Kidney (tissue), 14 donors: ENCODE results near the gene HNRNPAB. TPM values are rescaled to one million over a fixed set of nuclear protein-coding genes. Genes with fewer than 3 reads are reported as not detected.

ENCODE experiments used
- DNase-seq, 5 donors: peaks; one replicate each; pipeline ENCODE4 v3.0.0-alpha.2; 2013 to 2020
- FAIRE-seq: peaks from 2 replicates; lab custom pipeline; 2012; peaks lifted over from hg19 to GRCh38; lab: Jason Lieb, UNC
- H3K27ac ChIP-seq, 2 donors: one replicate each; pipeline ENCODE4 v1.7.0; 2013; ENCODE audit warnings: low read depth in 2 of 2, low read length in 2 of 2, inconsistent platforms in 1 of 2
- H3K27me3 ChIP-seq: one replicate; pipeline ENCODE4 v1.7.1; 2013; ENCODE audit warnings: low read length, inconsistent platforms; ENCODE audit not compliant: control insufficient read depth, insufficient read depth
- H3K36me3 ChIP-seq, 3 donors: one replicate each; pipeline versions ENCODE4 v1.7.0 to v1.7.1; 2013; ENCODE audit warnings: low read length in 3 of 3, control low read depth in 1 of 3, inconsistent platforms in 1 of 3; ENCODE audit not compliant: insufficient read depth in 3 of 3, control insufficient read depth in 2 of 3
- H3K4me1 ChIP-seq, 3 donors: one replicate each; pipeline versions ENCODE4 v1.7.0 to v1.7.1; 2013; ENCODE audit warnings: low read length in 3 of 3, inconsistent platforms in 1 of 3, low read depth in 1 of 3; ENCODE audit not compliant: control insufficient read depth in 2 of 3, insufficient read depth in 2 of 3
- H3K4me3 ChIP-seq, 3 donors: one replicate each; pipeline versions ENCODE4 v1.7.0 to v1.8.1; 2013; ENCODE audit warnings: low read length in 3 of 3, control low read depth in 1 of 3, inconsistent platforms in 1 of 3
- H3K9ac ChIP-seq, 3 donors: one replicate each; pipeline versions ENCODE4 v1.7.0 to v1.7.1; 2013; ENCODE audit warnings: low read length in 3 of 3, control low read depth in 1 of 3, inconsistent platforms in 1 of 3
- H3K9me3 ChIP-seq, 3 donors: one replicate each; pipeline versions ENCODE4 v1.7.0 to v1.7.1; 2013; ENCODE audit warnings: low read length in 3 of 3, control low read depth in 1 of 3, inconsistent platforms in 1 of 3; ENCODE audit not compliant: control insufficient read depth in 2 of 3, insufficient read depth in 1 of 3
- CTCF ChIP-seq: IDR thresholded peaks from 3 replicates; pipeline ENCODE4 v1.5.1; 2012; ENCODE audit warnings: mild to moderate bottlenecking, moderate library complexity, borderline replicate concordance; ENCODE audit not compliant: insufficient read depth; ENCODE audit errors: extremely low read depth
- intact Hi-C: fragments of 100-400 bp; cut with DNase I; formaldehyde crosslinking; loops from one replicate; pipeline ENCODE4 v1.11.1; 2022
- polyA plus RNA-seq: library from polyadenylated mRNA; stranded (reverse); fragments of 350-450 nt; fragmentation: Illumina TruSeq; extraction: RNeasy Lipid Tissue Mini Kit (QIAGEN cat#74804); gene quantifications from one replicate; pipeline ENCODE4 v1.2.3, GENCODE V29; 2014; ENCODE audit warnings: low read depth, low replicate concordance; ENCODE audit not compliant: insufficient read depth
- total RNA-seq: library from RNA; stranded (reverse); fragmentation: NEBNext Ultra II Directional; extraction: Animal tissue kit (Norgen Biotek cat#: 25700); gene quantifications from one replicate; pipeline ENCODE4 v1.2.1, GENCODE V29; 2021
- donor health status: control.
- donor health status: control.
- donor health status: control.
- donor health status: control.
- donor health status: control.
- donor health status: DM: yes; HTN: yes; CAD: no.
- donor health status: Normal renal cell carcinoma (clear cell type).

The HNRNPAB gene
- total and polyA plus RNA-seq, 2 donors from 2014 or later = 81.8 to 130 TPM

- FAIRE-seq = no peak
- H3K4me3 ChIP-seq = no peak overlapping the region
- H3K27me3 ChIP-seq = no peaks in the 10 kb centered on the region
- no peak overlapping the region for H3K9ac ChIP-seq
- DNase-seq = peak in 1 of 5 donors; percentile 26
- no peak for TF ChIP-seq CTCF
- intact Hi-C loops = no loop called here
- peaks cover 8 to 10% (median 8%) of the 10 kb centered on the region in 3 donors for H3K36me3 ChIP-seq
- H3K27ac ChIP-seq = no peak overlapping the region
- H3K9me3 ChIP-seq = no peaks in the 10 kb centered on the region
- peaks cover 3 to 15% (median 11%) of the 10 kb centered on the region in 3 donors for H3K4me1 ChIP-seq
Measured at GRCh38 chr5:178202541-178202940, 1.8 kb upstream of the HNRNPAB start.

- intact Hi-C loops = no loop called here
- Histone ChIP-seq H3K27me3 (no peaks in the 10 kb centered on the region), H3K36me3 (peaks cover 11 to 22% (median 16%) of the 10 kb centered on the region in 3 donors), H3K4me3 (peak overlapping the region; percentile 64 to 69 (median 65)), H3K9ac (peak overlapping the region; percentile 27 to 43 (median 35)), H3K9me3 (no peaks in the 10 kb centered on the region), H3K27ac (no peak overlapping the region), H3K4me1 (peaks cover 3 to 15% (median 11%) of the 10 kb centered on the region in 3 donors)
- FAIRE-seq (no peak), DNase-seq (peak in 1 of 5 donors; percentile 87)
- no peak for TF ChIP-seq CTCF
Measured at GRCh38 chr5:178203670-178204181, 607 bp upstream of the HNRNPAB start.

- H3K9ac ChIP-seq = peak overlapping the region; percentile 38 to 68 (median 51)
- TF ChIP-seq CTCF = no peak
- peak overlapping the region; percentile 74 to 96 (median 92) for H3K4me3 ChIP-seq
- peaks cover 3 to 15% (median 11%) of the 10 kb centered on the region in 3 donors for H3K4me1 ChIP-seq
- peak overlapping the region; percentile 76 to 82 for H3K27ac ChIP-seq
- no peaks in the 10 kb centered on the region for H3K9me3 ChIP-seq
- FAIRE-seq = no peak
- no peaks in the 10 kb centered on the region for H3K27me3 ChIP-seq
- intact Hi-C loops = no loop called here
- DNase-seq = peak; percentile 77 to 95 (median 87)
- H3K36me3 ChIP-seq = peaks cover 18 to 36% (median 29%) of the 10 kb centered on the region in 3 donors
Measured at GRCh38 chr5:178204935-178205748, 809 bp downstream of the HNRNPAB start.
